ENCODE data around the gene PAPLN. TPM values are rescaled to one million over a fixed set of nuclear protein-coding genes. Genes with fewer than 3 reads are reported as not detected.

PAPLN gene
- total and polyA plus RNA-seq, 2 of the 13 experiments (the other 11 are each of a cell fraction or from before 2014, with no cell fraction given): not detected

DNA sequence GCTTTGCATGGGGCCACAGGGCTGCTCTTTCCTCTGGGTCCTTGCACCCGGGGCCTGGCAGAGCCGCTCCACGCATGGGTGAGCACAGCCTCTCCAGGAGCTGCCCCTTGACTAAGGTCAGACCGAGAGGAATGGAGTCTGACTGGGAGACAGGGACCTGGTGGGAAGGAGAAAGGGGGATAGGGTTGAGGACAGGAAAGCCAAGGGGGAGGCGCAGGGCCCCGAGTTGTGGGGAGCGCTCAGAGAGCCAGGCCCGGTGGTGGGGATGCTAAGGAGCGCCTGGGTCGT, 16.0 kb downstream of the PAPLN start:
- CTCF ChIA-PET (ENCODE audit: low intra/inter-chr PET ratio, low total read pairs): no interaction called here

More for the DNA sequence above, 16.0 kb downstream of the PAPLN start:
- peaks cover 18 to 53% of the 10 kb centered on the region in 2 experiments; a peak in 4 of 5 replicates for H3K27me3 ChIP-seq (ENCODE audit: control insufficient read depth in 1 of 2, insufficient read depth in 2 of 2, low read length in 2 of 2)
- no peaks in the 10 kb centered on the region for H3K79me2 ChIP-seq (ENCODE audit: insufficient read depth, low read length)
- POLR2A ChIA-PET: no interaction called here
- in situ Hi-C loops (cut with HindIII; ENCODE audit: extremely low pct_ligation_motif_present, low pct_unique_long_range_greater_than_20kb): no loop called here
- BruUV-seq (replicated peaks): no TSS peak
- no peak overlapping the region for H2AFZ ChIP-seq (ENCODE audit: low read length)
- H3K9ac ChIP-seq (ENCODE audit: insufficient read depth, low read depth, low read length): no peak overlapping the region
- H3K4me3 ChIP-seq (replicated peaks in 1 of 3; ENCODE audit: insufficient read depth in 1 of 3, low read depth in 2 of 3, low read length in 3 of 3): no peak overlapping the region
- no peak overlapping the region for H3K4me2 ChIP-seq (ENCODE audit: low read depth, low read length)
- no peaks in the 10 kb centered on the region for H4K20me1 ChIP-seq (ENCODE audit: insufficient read depth, low read length)
- peaks cover 10% of the 10 kb centered on the region; the same call in 1 of the 2 replicates for H3K4me1 ChIP-seq (ENCODE audit: insufficient read depth, low read length)
- WGBS (ENCODE audit: low lambda C conversion rate): 52% methylated on average over 7 of the region's 10 CpGs
- no peak overlapping the region for H3K27ac ChIP-seq (ENCODE audit: extremely low read length, insufficient read depth, low read length)
- ATAC-seq (peak; percentile 12; the same call in 1 of the 3 replicates), FAIRE-seq (no peak), DNase-seq (ENCODE audit: low spot score) (no peak)
- TF ChIP-seq, protein P1, sequence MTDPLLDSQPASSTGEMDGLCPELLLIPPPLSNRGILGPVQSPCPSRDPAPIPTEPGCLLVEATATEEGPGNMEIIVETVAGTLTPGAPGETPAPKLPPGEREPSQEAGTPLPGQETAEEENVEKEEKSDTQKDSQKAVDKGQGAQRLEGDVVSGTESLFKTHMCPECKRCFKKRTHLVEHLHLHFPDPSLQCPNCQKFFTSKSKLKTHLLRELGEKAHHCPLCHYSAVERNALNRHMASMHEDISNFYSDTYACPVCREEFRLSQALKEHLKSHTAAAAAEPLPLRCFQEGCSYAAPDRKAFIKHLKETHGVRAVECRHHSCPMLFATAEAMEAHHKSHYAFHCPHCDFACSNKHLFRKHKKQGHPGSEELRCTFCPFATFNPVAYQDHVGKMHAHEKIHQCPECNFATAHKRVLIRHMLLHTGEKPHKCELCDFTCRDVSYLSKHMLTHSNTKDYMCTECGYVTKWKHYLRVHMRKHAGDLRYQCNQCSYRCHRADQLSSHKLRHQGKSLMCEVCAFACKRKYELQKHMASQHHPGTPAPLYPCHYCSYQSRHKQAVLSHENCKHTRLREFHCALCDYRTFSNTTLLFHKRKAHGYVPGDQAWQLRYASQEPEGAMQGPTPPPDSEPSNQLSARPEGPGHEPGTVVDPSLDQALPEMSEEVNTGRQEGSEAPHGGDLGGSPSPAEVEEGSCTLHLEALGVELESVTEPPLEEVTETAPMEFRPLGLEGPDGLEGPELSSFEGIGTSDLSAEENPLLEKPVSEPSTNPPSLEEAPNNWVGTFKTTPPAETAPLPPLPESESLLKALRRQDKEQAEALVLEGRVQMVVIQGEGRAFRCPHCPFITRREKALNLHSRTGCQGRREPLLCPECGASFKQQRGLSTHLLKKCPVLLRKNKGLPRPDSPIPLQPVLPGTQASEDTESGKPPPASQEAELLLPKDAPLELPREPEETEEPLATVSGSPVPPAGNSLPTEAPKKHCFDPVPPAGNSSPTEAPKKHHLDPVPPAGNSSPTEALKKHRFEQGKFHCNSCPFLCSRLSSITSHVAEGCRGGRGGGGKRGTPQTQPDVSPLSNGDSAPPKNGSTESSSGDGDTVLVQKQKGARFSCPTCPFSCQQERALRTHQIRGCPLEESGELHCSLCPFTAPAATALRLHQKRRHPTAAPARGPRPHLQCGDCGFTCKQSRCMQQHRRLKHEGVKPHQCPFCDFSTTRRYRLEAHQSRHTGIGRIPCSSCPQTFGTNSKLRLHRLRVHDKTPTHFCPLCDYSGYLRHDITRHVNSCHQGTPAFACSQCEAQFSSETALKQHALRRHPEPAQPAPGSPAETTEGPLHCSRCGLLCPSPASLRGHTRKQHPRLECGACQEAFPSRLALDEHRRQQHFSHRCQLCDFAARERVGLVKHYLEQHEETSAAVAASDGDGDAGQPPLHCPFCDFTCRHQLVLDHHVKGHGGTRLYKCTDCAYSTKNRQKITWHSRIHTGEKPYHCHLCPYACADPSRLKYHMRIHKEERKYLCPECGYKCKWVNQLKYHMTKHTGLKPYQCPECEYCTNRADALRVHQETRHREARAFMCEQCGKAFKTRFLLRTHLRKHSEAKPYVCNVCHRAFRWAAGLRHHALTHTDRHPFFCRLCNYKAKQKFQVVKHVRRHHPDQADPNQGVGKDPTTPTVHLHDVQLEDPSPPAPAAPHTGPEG (CRISPR knock-in tag; IDR thresholded peaks at IDR 0.05): no peak
- TF ChIP-seq SMARCC2 (IDR thresholded peaks at IDR 0.05): no peak
- TF ChIP-seq ZNF614 (CRISPR knock-in tag; IDR thresholded peaks at IDR 0.05; ENCODE audit: borderline replicate concordance): no peak
- no peak for TF ChIP-seq ATF5 (CRISPR knock-in tag; IDR thresholded peaks at IDR 0.05; ENCODE audit: low read depth)
- TF ChIP-seq KLF15 (CRISPR knock-in tag; IDR thresholded peaks at IDR 0.05; ENCODE audit: borderline replicate concordance): no peak
- no peak for TF ChIP-seq SRSF4 (IDR thresholded peaks at IDR 0.05; ENCODE audit: low read depth, low read length, poor library complexity, severe bottlenecking)
- no peak for TF ChIP-seq TCF12 (IDR thresholded peaks at IDR 0.05)
- TF ChIP-seq TCF12 (CRISPR knock-in tag; IDR thresholded peaks at IDR 0.05): no peak
- TF ChIP-seq IRX3 (CRISPR knock-in tag; IDR thresholded peaks at IDR 0.05; ENCODE audit: borderline replicate concordance, low read depth): no peak
- TF ChIP-seq KDM5B (CRISPR knock-in tag; IDR thresholded peaks at IDR 0.05; ENCODE audit: borderline replicate concordance): no peak
- TF ChIP-seq POLR2AphosphoS2 (IDR thresholded peaks at IDR 0.05; ENCODE audit: low read depth, low read length): no peak
- TF ChIP-seq YEATS4 (CRISPR knock-in tag; IDR thresholded peaks at IDR 0.05; ENCODE audit: borderline replicate concordance): no peak
- TF ChIP-seq ZNF382 (CRISPR knock-in tag; IDR thresholded peaks at IDR 0.05; ENCODE audit: borderline replicate concordance): no peak
- TF ChIP-seq WIZ (CRISPR knock-in tag; IDR thresholded peaks at IDR 0.05): no peak
- TF ChIP-seq RFXANK (CRISPR knock-in tag; IDR thresholded peaks at IDR 0.05): no peak
- no peak for TF ChIP-seq SMYD3 (CRISPR knock-in tag; IDR thresholded peaks at IDR 0.05)
- TF ChIP-seq RORA (CRISPR knock-in tag; IDR thresholded peaks at IDR 0.05): no peak
- TF ChIP-seq XBP1 (CRISPR knock-in tag; IDR thresholded peaks at IDR 0.05): no peak
- TF ChIP-seq ZNF777 (CRISPR knock-in tag; IDR thresholded peaks at IDR 0.05): no peak
- TF ChIP-seq, protein P2, sequence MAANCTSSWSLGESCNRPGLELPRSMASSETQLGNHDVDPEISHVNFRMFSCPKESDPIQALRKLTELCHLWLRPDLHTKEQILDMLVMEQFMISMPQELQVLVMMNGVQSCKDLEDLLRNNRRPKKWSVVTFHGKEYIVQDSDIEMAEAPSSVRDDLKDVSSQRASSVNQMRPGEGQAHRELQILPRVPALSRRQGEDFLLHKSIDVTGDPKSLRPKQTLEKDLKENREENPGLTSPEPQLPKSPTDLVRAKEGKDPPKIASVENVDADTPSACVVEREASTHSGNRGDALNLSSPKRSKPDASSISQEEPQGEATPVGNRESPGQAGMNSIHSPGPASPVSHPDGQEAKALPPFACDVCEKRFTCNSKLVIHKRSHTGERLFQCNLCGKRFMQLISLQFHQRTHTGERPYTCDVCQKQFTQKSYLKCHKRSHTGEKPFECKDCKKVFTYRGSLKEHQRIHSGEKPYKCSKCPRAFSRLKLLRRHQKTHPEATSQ (CRISPR knock-in tag; IDR thresholded peaks at IDR 0.05; ENCODE audit: borderline replicate concordance): no peak
- H3K9me3 ChIP-seq (ENCODE audit: low read length): no peaks in the 10 kb centered on the region
- intact Hi-C loops (cut with micrococcal nuclease; ENCODE audit: unreplicated experiment): no loop called here
- H3K36me3 ChIP-seq (replicated peaks in 1 of 2; ENCODE audit: control insufficient read depth in 1 of 2, insufficient read depth in 2 of 2, low read length in 2 of 2): no peaks in the 10 kb centered on the region
